Upper lobe of left lung (tissue), 6 donors: Measurements from ENCODE around the gene FARP1. TPM values are rescaled to one million over a fixed set of nuclear protein-coding genes. Genes with fewer than 3 reads are reported as not detected.

Source experiments
- ATAC-seq, 2 donors: fragments of 200-7000 bp; cut with Tn5 transposase; one replicate each; pipeline ENCODE4 v1.9.1; 2022; ENCODE audit warnings: mild to moderate bottlenecking in 2 of 2, moderate library complexity in 2 of 2; ENCODE audit not compliant: low FRiP score in 2 of 2
- DNase-seq, 2 donors: peaks; one replicate each; pipeline ENCODE4 v3.0.0-alpha.2; 2019 to 2020
- H3K27ac ChIP-seq, 4 donors: fragments of 200-600 bp; sonication (generic); one replicate each; pipeline ENCODE4 v1.5.1; 2016 to 2019
- H3K27me3 ChIP-seq, 4 donors: fragments of 200-600 bp; sonication (generic); one replicate each; pipeline ENCODE4 v1.5.1; 2017 to 2019
- H3K36me3 ChIP-seq, 4 donors: fragments of 200-600 bp; sonication (generic); one replicate each; pipeline ENCODE4 v1.5.1; 2016 to 2019
- H3K4me1 ChIP-seq, 4 donors: fragments of 200-600 bp; sonication (generic); one replicate each; pipeline ENCODE4 v1.5.1; 2018 to 2019
- H3K4me3 ChIP-seq, 4 donors: fragments of 200-600 bp; sonication (generic); one replicate each; pipeline ENCODE4 v1.5.1; 2017 to 2019; ENCODE audit warnings: mild to moderate bottlenecking in 2 of 4, moderate library complexity in 1 of 4
- H3K9me3 ChIP-seq, 4 donors: fragments of 200-600 bp; sonication (generic); one replicate each; pipeline ENCODE4 v1.5.1; 2018 to 2019
- EP300 ChIP-seq, 4 donors: sonication (generic); formaldehyde crosslinking; IDR thresholded peaks; one replicate each; pipeline ENCODE4 v1.5.1; 2017; ENCODE audit warnings: antibody characterized with exemption in 4 of 4, control low read depth in 2 of 4
- POLR2A ChIP-seq, 4 donors: fragments of 450-650 bp; IDR thresholded peaks; one replicate each; pipeline ENCODE4 v1.5.1; 2016 to 2017; ENCODE audit warnings: antibody characterized with exemption in 4 of 4, mild to moderate bottlenecking in 2 of 4
- POLR2AphosphoS5 ChIP-seq, 2 donors: sonication (generic); formaldehyde crosslinking; IDR thresholded peaks; one replicate each; pipeline ENCODE4 v1.5.1; 2017; ENCODE audit warnings: antibody characterized with exemption in 2 of 2
- WGBS, 2 donors: methylation state at CpG; one replicate each; pipeline ENCODE4 v1.1.5; 2017 to 2018; 5-methylcytosine and 5-hydroxymethylcytosine counted together
- total RNA-seq, 6 donors: library from RNA; depleted of rRNA in 4 of 6; stranded (reverse); fragments of >200 nt in 4 of 6; gene quantifications; one replicate each; pipeline versions ENCODE4 v1.1.0 to v1.2.1, GENCODE V29; 2016 to 2021
- TF ChIP-seq, protein P1 (sequence below), 6 experiments: fragments of 450-650 bp in 4 of 6; fragments of 200-600 bp in 2 of 6; sonication (generic) in 2 of 6; IDR thresholded peaks; one replicate each; pipeline ENCODE4 v1.5.1; 2016 to 2019; ENCODE audit warnings: antibody characterized with exemption in 6 of 6
- donor health status: DM: no; HTN: no; CAD: no; lungs with moderate emphysema.
- donor health status: DM: no; HTN: yes; CAD: no; lungs with severe emphysema.

FARP1 gene
- total RNA-seq, 6 donors from 2014 or later: 65.7 to 111 (median 91.8) TPM

GRCh38 chr13:98103942-98104880 lies 38.7 kb upstream of the FARP1 start:
- Histone ChIP-seq H3K27me3 (no peaks in the 10 kb centered on the region), H3K9me3 (no peaks in the 10 kb centered on the region), H3K4me1 (peaks cover 0 to 8% (median 3%) of the 10 kb centered on the region in 4 donors), H3K36me3 (no peaks in the 10 kb centered on the region), H3K4me3 (no peak overlapping the region), H3K27ac (no peak overlapping the region)
- TF ChIP-seq POLR2AphosphoS5 (IDR thresholded peaks at IDR 0.05) (no peak), EP300 (IDR thresholded peaks at IDR 0.05) (no peak), POLR2A (IDR thresholded peaks at IDR 0.05) (no peak)
- TF ChIP-seq, protein P1, sequence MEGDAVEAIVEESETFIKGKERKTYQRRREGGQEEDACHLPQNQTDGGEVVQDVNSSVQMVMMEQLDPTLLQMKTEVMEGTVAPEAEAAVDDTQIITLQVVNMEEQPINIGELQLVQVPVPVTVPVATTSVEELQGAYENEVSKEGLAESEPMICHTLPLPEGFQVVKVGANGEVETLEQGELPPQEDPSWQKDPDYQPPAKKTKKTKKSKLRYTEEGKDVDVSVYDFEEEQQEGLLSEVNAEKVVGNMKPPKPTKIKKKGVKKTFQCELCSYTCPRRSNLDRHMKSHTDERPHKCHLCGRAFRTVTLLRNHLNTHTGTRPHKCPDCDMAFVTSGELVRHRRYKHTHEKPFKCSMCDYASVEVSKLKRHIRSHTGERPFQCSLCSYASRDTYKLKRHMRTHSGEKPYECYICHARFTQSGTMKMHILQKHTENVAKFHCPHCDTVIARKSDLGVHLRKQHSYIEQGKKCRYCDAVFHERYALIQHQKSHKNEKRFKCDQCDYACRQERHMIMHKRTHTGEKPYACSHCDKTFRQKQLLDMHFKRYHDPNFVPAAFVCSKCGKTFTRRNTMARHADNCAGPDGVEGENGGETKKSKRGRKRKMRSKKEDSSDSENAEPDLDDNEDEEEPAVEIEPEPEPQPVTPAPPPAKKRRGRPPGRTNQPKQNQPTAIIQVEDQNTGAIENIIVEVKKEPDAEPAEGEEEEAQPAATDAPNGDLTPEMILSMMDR (IDR thresholded peaks at IDR 0.05): no peak
- peak in 1 of 2 donors; percentile 38 for DNase-seq
- WGBS, 2 donors: 79 to 87% methylated on average over 10 of the region's 10 CpGs
- no peak for ATAC-seq

DNA sequence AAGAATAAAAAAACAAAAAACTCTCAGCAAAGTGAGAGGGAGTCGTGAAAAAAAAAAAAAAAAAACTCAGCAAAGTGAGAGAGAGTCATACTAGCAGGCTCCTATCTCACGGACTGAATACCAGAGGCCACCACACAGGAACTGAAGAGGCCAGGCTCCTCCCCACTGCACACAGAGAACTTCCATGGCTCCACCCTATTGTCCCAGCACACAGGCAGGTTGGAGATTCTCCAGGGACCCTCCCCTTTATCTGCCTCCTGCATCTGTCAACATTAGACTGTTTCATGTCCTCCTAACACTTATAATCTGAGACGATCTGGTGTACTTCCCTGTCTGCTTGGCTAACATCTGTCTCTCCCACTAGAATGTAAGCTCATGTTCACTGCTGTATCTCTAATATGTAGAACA lies 37.0 kb upstream of the FARP1 start:
- 19 to 25% methylated on average over 3 of the region's 3 CpGs for WGBS, 2 donors
- Histone ChIP-seq H3K9me3 (no peaks in the 10 kb centered on the region), H3K27ac (no peak overlapping the region), H3K4me3 (no peak overlapping the region), H3K27me3 (no peaks in the 10 kb centered on the region), H3K36me3 (no peaks in the 10 kb centered on the region), H3K4me1 (peaks cover 0 to 8% (median 3%) of the 10 kb centered on the region in 4 donors)
- TF ChIP-seq EP300 (IDR thresholded peaks at IDR 0.05): peak in 1 of 4 donors; percentile 38
- peak in 1 of 2 donors; percentile 74 for TF ChIP-seq POLR2AphosphoS5 (IDR thresholded peaks at IDR 0.05)
- no peak for TF ChIP-seq POLR2A (IDR thresholded peaks at IDR 0.05)
- peak in 1 of 2 donors; percentile 76 for ATAC-seq
- DNase-seq: peak in 1 of 2 donors; percentile 44

DNA sequence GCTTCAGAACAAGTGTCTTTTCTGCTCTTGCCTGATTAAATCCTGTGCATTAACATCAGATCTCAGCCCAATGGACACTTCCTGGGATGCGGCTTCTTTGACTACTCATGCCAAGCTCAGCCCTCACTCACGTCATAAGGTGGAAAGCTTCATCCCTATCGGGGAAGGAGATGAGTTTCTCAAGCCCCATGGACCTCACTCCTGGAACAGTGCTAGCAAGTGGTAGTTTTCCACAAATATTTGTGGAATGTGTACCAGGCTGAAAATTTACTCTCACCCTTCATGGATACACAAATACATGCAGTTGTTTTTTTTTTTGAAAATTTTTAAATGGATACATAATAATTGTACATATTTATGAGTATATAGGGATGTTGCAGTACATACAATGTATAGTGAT lies 34.6 kb upstream of the FARP1 start:
- ATAC-seq: no peak
- no peaks in the 10 kb centered on the region for H3K9me3 ChIP-seq
- no peak overlapping the region for H3K27ac ChIP-seq
- TF ChIP-seq EP300 (IDR thresholded peaks at IDR 0.05): no peak
- TF ChIP-seq POLR2A (IDR thresholded peaks at IDR 0.05): no peak
- TF ChIP-seq, protein P1 (IDR thresholded peaks at IDR 0.05): no peak
- TF ChIP-seq POLR2AphosphoS5 (IDR thresholded peaks at IDR 0.05): no peak
- DNase-seq: no peak
- no peaks in the 10 kb centered on the region for H3K27me3 ChIP-seq
- no peaks in the 10 kb centered on the region for H3K36me3 ChIP-seq
- peaks cover 0 to 8% (median 3%) of the 10 kb centered on the region in 4 donors for H3K4me1 ChIP-seq
- H3K4me3 ChIP-seq: no peak overlapping the region
- WGBS, 2 donors: 74 to 76% methylated on average over 3 of the region's 3 CpGs

DNA sequence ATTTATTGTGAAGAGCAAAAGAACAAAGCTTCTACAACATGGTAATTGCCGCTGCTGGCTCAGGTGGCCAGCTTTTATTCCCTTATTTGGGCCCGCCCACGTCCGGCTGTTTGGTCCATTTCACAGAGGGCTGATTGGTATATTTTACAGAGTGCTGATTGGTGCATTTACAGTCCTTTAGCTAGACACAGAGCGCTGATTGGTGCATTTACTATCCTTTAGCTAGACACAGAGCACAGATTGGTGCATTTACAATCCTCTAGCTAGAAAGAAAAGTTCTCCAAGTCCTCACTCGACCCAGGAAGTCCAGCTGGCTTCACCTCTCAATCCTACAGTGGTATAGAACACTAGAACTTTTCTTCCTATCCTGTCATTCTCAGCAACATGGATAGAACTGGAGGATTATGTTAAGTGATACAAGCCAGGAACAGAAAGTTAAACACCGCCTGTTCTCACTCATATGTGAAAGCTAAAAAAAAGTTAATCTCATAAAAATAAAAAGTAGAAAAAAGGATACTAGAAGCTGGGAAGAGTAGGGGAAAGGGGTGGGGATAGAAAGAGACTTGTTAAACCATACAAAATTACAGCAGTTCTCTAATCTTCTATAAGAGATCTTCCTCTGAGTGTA lies 33.6 kb upstream of the FARP1 start:
- no peak for DNase-seq
- Histone ChIP-seq H3K4me3 (no peak overlapping the region), H3K36me3 (no peaks in the 10 kb centered on the region), H3K9me3 (no peaks in the 10 kb centered on the region), H3K4me1 (peaks cover 0 to 8% (median 3%) of the 10 kb centered on the region in 4 donors), H3K27me3 (no peaks in the 10 kb centered on the region), H3K27ac (no peak overlapping the region)
- WGBS, 2 donors: 78 to 85% methylated on average over 7 of the region's 7 CpGs
- no peak for ATAC-seq
- no peak for TF ChIP-seq POLR2A (IDR thresholded peaks at IDR 0.05)
- no peak for TF ChIP-seq EP300 (IDR thresholded peaks at IDR 0.05)
- TF ChIP-seq POLR2AphosphoS5 (IDR thresholded peaks at IDR 0.05): no peak
- TF ChIP-seq, protein P1 (IDR thresholded peaks at IDR 0.05): no peak

- H3K36me3 ChIP-seq: no peaks in the 10 kb centered on the region
- WGBS, 2 donors: 70 to 85% methylated on average over 5 of the region's 5 CpGs
- no peaks in the 10 kb centered on the region for H3K27me3 ChIP-seq
- no peaks in the 10 kb centered on the region for H3K9me3 ChIP-seq
- DNase-seq: no peak
- H3K27ac ChIP-seq: no peak overlapping the region
- no peak for ATAC-seq
- TF ChIP-seq EP300 (IDR thresholded peaks at IDR 0.05) (no peak), POLR2AphosphoS5 (IDR thresholded peaks at IDR 0.05) (no peak), POLR2A (IDR thresholded peaks at IDR 0.05) (no peak)
- TF ChIP-seq, protein P1 (IDR thresholded peaks at IDR 0.05): no peak
- H3K4me3 ChIP-seq: no peak overlapping the region
- H3K4me1 ChIP-seq: peaks cover 0 to 4% (median 1%) of the 10 kb centered on the region in 4 donors
Measured at GRCh38 chr13:98110749-98111148, 32.1 kb upstream of the FARP1 start.
